Non-pigmented ciliary epithelial cell (primary cell): ENCODE measurements around the gene HNF4A.

ENCODE experiments used
- DNase-seq: peaks from one replicate; pipeline ENCODE4 v3.0.0-alpha.2; 2010; ENCODE audit warnings: low read depth

The HNF4A gene

DNA sequence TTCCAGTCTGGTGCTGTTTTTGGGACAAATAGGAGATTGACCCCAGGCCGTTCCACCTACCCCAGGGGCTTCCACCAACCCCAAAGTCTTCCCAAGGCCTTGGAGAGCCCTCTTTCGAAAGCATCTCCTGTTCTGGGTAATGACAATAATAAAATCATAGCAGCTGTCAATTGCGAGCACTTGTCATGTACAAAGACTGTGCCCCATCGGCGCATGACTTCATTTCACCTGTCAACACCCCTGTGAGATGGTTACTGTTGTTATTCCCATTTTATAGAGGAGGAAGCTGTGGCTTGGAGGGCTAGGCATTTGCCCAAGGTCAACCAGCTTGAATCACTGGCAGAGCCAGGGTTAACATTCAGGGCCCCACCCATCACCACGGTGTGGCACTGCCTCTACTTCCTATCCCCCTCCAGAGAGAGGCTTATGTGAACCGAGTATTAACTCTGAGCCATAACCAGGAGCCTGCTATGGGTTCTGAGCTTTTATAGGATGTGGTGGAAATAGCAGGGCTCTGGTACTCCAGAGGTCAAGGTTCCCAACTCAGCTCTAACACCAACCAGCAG lies 51.2 kb downstream of the HNF4A start:
- DNase-seq = no peak

DNA sequence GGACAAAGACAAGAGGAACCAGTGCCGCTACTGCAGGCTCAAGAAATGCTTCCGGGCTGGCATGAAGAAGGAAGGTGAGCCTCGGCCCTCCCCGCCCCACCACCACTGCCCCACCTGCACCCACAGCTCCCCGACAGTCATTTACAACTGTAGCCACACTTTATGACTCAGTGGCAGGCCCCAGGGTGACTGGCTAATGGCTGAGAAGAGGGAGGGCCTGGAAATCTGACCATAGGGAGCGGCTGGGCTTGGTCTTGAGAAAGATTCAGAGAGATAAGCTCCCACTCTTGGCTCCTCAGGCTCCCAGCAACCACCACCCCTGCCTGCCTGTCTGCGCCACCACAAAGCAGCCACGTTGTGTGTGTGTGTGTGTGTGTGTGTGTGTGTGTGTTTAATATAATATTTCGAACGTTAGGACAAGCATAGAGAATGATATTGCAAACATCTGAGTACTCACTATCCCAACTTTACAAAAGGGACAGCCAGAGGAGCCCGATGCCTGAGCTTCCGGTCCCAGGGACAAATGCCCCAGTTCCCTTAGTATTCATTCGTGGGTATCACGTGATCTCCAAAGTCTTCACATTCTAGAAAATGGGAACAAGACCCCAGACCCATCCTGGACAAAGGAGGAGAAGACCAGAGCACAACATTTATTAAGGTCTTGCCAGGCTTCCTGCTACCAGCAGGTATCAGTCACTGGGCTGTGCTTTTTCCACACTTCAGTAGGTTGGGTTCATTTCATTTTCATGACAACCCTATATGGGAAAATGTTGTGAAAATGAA lies 52.1 kb downstream of the HNF4A start:
- no peak for DNase-seq

DNA sequence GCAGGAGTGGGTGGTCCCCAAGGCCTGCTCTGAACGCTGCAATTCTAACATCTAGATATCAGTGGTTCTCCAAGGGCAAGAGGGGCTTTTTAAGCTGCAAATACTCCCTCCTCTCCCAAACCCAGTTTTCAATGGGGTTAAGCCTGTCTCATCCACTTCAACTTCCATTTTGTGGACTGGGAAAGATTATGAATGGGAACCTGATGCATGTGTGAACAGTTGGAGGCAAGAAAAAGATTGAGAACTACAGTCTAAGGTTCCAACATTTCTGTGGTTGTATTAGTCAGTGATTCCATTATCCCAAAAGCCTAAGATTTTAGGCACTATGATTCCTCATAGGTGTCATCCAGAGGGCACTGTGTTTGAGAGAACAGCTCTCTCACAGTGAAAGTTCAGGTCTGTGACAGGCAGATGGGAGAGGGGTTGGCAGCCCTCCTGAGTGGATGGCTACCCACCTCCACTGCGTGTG lies 53.7 kb downstream of the HNF4A start:
- no peak for DNase-seq

DNA sequence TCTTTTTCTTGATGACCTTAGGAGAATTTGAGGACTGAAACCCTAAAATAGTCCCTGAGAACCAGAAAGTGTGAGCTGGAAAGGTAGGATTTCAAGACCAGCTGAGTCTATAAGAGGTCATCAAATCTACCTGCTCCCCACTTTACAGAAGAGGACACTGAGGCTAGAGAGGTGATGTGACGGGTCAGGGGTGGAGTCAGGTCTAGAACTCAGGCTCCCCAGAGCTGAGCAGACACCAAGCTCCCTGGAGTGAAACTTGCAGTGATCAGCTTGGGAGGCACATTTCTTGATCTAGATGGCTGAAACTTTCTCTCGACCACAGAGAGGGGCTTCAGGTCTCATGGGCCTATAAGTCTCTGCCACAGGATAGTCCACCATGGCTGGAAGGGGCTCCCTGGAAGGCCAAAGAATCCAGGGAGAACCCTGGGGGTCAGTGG lies 55.1 kb downstream of the HNF4A start:
- no peak for DNase-seq

DNA sequence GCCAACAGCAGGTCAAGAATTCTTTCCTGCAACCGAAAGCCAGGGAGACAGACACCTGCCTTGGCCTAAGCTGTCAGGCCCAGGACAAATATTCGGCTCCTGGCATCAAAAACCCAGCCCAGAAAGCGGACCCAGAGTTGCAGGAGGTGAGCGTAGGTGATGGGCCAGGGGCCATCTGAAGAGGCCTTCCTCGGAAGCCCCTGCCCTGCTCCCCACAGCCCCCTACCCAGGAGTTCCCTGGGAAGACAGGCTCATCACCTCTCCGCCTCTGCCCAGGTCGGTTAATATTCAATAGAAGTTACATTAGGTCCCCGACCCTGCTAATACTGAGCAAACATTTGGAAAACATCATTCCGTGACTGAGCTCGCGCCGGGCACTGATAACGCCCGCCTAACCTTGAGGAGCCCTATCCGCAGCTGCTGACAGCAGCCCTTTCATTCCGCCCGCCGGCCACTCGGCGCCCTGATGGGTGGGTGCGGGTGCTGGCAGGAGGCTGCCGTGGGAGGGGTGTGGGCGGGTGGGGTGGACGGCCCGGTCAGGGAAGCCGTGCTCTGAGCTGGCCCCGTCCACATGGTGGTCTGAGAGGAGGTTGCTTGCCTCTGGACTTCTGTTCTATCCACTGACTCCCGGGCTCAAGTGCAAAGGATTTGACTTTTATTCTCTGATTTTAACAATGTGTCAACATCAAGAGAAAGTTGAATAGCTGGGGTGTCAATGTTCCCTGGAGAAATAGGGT lies 55.7 kb downstream of the HNF4A start:
- no peak for DNase-seq

DNA sequence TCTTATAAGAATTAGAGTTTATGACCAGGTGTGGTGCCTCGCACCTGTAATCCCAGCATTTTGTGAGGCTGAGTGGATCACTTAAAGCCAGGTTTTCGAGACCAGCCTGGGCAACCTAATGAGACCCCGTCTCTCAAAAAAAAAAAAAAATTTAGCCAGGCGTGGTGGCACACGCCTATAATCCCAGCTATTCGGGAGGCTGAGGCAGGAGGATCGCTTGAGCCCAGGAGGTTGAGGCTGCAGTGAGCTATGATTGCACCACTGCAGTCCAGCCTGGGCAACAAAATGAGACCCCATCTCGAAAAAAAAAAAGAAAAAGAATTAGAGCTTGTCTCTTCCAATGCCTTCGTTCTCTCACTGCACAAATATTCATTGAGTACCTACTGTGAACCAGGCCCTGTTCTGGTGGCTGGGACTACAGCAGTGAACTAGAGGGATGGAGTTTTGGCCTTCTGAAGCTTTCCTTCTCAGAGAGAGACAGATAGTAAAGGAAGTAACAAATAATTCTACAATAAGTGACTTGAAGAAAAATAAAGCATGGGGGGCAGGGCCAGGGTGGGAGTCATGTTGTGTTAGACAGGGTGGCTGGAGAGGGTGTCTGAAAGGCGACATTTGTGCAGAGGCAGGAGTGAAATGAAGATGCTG lies 56.4 kb downstream of the HNF4A start:
- no peak for DNase-seq

DNA sequence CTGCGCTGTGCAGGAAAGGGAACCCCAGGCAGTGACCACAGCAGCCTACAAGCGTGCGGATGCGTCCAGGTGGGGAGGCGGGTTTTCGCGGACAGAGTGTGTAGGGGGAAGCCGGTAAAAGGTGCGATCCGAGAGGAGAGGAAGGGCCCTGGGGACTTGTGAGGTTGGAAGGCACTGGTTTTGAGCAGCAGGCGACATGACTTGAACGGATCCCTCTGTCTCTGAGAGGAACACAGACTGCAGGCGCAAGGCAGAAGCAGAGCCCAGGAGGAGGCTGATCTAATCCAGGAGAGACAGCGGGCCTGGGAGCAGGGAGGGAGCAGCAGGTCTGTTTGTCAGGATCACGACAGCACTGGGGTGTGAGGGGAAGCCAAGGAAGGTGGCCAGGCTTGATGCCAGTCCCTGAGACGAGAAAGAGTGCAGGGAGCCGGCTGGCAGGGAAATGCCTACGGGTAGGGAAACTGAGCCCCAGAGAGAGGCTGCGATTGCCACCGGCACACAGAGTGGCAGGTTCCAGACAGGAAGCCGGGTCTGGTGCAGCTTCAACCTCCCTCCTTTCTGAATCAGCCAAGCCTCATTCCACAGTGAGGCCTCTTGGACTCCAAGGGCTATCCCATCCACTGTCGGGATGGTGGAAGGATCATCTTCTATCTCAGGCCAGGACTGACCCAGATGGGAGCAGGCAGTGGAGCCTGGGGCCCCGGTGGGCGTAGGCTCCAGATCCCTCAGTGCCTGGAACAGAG lies 57.1 kb downstream of the HNF4A start:
- no peak for DNase-seq

DNA sequence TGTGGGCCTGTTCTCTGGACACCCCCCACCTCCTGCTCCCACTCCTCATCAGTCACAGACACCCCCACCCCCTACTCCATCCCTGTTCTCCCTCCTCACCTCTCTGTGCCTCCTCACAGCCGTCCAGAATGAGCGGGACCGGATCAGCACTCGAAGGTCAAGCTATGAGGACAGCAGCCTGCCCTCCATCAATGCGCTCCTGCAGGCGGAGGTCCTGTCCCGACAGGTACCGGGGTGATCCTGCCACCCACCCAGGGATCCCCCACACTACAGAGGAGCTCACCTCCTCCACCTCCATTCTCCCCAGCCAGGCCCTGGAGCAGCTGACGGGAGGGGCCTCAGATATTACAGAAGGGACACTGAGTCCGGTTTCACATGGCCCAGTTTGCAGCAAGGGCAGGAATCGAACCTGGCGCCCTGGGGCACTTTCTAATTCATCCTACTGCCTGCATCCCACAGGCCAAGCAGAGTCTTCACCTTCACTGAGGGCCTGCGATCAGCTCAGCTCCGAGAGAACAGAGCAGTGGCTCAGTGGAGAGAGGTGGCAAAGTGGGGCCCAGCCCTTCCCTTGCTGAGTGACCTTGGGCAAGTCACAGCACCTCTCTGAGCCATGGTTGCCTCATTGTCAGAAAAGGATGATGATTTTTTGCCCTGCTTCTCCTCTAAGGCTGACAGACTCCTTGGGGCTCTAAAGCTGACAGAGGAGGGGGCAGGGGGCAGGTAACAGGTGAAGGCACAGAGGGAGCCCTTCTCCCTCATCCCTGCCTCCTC lies 58.3 kb downstream of the HNF4A start:
- no peak for DNase-seq

DNA sequence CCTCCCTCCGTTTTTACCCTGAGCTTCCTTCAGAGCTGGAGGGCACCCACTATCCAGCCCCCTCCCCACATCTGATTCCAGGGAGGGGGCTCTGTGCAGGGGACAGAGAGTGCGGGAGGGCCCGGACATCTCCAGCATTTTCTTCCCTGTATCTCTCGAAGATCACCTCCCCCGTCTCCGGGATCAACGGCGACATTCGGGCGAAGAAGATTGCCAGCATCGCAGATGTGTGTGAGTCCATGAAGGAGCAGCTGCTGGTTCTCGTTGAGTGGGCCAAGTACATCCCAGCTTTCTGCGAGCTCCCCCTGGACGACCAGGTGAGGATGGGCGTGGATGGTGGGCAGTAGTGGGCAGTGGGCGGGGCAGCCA lies 58.8 kb downstream of the HNF4A start:
- no peak for DNase-seq

DNA sequence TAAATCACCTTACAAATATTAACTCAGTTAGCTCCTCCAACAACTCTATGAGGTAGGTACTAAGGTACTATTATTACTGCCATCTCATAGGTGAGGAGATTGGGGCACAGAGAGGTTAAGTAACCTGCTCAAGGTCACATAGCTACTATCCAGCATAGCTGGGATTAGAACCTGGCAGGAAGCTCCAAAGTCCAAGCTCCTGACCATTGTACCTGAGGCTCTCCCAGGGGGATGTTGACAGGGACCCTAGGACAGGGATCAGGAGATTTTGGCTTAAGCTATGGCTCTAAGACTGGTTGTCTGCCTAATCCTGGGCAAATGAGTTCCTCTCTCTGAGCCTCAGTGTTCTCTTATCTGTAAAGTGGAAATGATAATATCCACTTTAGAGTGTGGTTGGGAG lies 59.3 kb downstream of the HNF4A start:
- no peak for DNase-seq

DNA sequence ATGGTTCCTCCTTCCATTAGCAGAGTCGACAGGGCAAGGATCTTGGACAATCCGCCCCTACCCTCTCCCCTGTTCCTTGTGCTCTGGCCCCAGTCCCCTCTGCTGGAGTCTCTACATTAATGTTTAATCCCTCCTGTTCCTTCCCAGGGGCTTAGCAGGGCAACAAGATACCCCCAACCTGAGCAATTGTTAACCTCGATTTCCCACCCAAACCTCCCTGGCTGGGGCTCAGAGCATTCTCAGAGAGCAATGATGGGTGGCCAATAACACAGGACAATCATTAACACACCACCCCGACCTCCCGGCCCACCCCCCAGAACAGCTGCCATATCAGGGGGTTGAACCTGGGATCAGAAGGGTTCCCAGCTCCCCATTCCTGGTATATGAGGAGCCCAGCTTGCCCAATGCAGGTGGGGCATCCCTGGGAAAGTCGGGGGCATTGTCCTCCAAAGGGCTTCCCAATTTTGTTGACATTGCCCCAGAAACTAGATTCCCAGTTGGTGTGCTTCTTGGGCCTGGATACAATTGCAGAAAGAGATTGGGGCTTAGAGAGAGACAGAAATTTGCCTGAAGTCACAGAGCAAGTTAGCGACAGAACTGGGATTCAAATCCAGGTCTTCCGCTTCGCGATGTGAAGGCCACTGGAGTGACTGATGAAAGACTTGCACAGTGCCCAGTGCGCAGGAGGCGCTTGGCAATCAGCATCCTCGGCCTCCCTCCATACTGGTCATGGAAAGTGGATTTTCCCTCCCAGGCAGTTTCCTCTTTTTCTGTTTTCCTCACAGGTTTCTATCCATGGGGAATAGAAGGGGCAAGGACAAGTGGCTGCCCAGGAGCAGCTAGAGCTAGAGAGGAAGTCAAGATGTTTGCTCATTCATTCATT lies 60.6 kb downstream of the HNF4A start:
- DNase-seq = no peak

DNA sequence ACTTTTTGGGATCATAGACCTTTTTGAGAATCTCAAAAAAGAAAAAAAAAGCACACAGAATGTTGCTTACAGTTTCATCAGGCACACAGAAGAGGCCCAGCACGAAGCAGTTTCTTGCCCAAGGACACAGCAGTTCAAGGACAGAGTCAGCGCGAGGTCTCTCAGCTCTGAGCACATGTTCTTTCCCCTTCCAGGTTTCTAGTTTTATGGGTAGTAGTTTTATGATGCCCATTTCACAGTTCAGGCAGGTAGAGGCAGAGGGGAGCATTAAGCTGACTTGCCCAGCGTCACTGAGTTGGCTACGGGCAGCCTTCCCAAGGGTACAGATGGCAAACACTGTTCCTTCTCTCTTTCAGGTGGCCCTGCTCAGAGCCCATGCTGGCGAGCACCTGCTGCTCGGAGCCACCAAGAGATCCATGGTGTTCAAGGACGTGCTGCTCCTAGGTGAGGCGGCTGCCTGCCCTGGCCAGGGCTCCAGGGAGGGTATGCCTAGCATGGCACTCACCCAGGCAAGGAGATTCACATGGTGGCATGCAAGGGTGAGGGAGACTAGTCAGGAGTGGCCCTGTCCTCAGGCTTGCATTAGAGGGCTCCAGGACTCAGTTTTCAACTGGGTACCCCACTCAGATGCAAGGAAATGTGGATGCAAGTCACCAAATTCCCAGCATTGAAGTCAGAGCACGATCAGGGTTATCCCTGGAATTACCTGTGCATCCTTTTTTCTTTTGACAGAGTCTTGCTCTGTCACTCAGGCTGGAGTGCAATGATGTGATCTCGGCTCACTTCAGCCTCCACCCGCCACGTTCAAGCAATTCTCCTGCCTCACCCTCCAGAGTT lies 62.8 kb downstream of the HNF4A start:
- DNase-seq = no peak

DNA sequence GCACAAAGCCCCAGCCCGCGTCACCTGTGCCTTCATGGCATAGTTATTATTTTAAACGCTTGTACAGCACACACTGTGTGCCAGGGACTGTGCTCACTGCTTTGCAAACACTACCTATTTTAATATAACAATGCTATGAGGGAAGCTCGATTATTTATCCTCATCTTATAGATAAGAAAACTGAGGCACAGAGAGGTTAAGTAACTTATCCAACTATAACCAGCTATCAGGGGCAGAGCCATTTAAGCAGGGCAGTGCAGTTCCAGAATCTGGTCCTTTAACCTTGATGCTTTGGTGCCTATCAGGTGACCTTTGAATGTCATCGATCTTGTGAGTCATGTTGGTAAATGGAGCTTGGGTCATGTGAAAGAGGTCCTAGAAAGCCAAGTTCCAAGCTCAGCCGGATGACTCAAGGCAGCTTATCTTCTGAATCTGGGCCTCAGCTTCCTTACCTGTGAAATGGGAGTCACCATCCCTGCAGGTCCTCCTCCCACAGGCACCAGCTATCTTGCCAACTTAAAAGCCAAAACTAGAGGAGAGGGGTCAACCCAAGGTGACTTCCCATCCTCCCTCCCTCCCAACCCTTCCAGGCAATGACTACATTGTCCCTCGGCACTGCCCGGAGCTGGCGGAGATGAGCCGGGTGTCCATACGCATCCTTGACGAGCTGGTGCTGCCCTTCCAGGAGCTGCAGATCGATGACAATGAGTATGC lies 63.8 kb downstream of the HNF4A start:
- DNase-seq = no peak

DNA sequence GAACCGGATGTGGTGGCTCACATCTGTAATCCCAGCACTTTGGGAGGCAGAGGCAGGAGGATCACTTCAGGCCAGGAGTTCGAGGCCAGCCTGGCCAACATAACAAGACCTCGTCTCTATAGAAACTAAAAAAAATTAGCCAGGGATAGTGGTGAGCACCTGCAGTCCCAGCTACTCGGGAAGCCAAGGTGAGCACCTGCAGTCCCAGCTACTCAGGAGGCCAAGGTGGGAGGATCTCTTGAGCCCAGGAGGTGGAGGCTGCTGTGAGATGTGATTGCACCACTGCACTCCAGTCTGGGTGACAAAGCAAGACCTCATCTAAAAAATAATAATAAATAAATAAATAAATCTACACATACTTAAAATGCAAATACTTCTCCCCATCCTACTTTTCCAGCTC lies 65.0 kb downstream of the HNF4A start:
- DNase-seq = no peak

DNA sequence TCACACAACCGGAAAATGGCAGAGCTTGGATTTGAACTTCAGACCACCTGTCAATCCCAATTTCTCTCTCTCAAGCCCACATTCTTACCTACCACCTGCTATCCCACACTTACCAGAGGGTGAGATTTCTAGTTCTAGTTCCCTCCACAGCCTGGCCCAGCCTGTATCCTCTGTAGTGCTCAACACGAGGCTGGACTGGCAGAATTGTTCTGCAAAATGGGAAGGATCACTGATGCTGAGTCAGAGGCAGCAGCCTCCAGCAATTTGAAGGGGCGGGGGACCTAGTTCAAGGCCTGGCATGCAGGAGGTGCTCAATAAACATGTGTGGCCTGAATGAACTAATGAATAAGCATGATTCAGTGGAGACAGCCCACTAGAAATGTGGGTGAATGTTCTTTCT lies 66.6 kb downstream of the HNF4A start:
- DNase-seq = peak; percentile 8

DNA sequence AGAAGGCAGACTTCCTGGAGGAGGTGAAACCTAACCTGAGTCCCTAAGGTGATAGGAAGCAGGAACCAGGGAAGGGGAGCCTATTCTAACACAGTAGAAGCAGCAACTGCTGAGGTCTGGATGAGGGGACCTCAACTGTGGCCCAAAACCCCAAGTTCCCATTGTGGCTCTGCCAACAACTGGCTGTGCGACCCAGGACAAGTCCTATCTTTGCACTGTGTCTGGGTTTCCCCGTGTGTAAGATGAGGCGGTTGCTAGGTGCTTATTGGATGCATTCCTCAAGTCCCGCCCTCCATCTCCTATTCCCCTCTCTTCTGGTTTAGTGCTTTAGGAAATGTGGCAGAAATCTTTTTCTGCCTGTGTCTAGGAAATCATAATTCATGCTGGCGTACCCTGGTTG lies 68.0 kb downstream of the HNF4A start:
- no peak for DNase-seq

DNA sequence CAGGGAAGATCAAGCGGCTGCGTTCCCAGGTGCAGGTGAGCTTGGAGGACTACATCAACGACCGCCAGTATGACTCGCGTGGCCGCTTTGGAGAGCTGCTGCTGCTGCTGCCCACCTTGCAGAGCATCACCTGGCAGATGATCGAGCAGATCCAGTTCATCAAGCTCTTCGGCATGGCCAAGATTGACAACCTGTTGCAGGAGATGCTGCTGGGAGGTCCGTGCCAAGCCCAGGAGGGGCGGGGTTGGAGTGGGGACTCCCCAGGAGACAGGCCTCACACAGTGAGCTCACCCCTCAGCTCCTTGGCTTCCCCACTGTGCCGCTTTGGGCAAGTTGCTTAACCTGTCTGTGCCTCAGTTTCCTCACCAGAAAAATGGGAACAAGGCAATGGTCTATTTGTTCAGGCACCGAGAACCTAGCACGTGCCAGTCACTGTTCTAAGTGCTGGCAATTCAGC lies 68.6 kb downstream of the HNF4A start:
- DNase-seq = no peak

DNA sequence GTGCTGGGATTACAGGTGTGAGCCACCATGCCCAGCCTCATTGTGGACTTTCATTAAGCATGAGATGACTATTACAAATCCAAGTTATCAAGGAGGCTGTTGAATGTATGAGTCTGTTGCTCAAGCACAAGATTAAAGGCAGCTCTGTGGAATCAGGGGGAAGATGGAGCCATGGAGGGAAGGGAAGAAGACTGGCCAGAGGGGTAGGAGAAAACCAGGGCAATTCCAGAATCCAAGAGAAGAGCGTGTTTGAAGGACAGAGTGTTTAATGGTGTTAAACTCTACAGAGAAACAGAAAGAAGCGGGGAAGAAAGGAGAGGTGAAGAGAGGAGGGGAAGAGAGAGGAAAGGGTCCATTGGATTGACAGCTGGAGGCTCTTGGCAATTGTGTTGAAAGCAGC lies 70.4 kb downstream of the HNF4A start:
- DNase-seq = no peak
